ENCODE results near the gene NDUFB8.

DNA sequence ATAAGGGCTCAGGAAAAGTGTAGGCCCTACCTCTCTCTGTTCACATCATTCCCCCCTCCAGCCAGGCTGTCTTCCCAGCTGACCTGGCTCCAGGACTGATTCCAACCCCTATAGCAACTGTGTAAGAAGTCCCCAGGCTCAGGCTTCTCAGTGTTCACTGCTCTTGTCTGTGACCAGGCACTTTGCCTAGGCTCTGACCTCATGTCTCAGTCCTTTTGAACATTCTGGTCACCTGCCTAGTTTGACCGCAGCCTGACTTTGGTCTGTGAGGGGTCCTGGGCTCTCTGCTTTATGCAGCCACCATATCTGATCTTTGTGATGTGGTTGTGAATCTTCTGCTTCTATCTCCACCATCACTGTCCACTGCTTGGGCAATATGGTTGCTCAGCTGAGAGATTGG lies 30.6 kb upstream of the NDUFB8 start:
- TF ChIP-seq, protein P1, sequence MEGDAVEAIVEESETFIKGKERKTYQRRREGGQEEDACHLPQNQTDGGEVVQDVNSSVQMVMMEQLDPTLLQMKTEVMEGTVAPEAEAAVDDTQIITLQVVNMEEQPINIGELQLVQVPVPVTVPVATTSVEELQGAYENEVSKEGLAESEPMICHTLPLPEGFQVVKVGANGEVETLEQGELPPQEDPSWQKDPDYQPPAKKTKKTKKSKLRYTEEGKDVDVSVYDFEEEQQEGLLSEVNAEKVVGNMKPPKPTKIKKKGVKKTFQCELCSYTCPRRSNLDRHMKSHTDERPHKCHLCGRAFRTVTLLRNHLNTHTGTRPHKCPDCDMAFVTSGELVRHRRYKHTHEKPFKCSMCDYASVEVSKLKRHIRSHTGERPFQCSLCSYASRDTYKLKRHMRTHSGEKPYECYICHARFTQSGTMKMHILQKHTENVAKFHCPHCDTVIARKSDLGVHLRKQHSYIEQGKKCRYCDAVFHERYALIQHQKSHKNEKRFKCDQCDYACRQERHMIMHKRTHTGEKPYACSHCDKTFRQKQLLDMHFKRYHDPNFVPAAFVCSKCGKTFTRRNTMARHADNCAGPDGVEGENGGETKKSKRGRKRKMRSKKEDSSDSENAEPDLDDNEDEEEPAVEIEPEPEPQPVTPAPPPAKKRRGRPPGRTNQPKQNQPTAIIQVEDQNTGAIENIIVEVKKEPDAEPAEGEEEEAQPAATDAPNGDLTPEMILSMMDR (IDR thresholded peaks at IDR 0.05), result no peak
- no peak for TF ChIP-seq POLR2A (IDR thresholded peaks at IDR 0.05)

Measured in esophagus squamous epithelium (tissue), 4 donors.